SK-N-SH (cell line): ENCODE results near the gene TPCN2. TPM values are rescaled to one million over a fixed set of nuclear protein-coding genes. Genes with fewer than 3 reads are reported as not detected.

Experiments
- CTCF ChIA-PET: fragments of 300-600, 350-600 bp; formaldehyde crosslinking; extraction: SDS; loops from one replicate; lab custom pipeline; 2021; lab: Yijun Ruan, JAX
- POLR2A ChIA-PET: fragments of 350-600 bp; sonication (Branson Sonifier 250); formaldehyde crosslinking; extraction: SDS; loops from one replicate; lab custom pipeline; 2020; ENCODE audit warnings: antibody characterized with exemption, inconsistent platforms; lab: Yijun Ruan, JAX
- DNase-seq: peaks from one replicate; pipeline ENCODE4 v3.0.0; 2012
- H2AFZ ChIP-seq: fragments of 200-600 bp; sonication (generic); 2 replicates; pipeline ENCODE4 v1.8.1; 2016; ENCODE audit warnings: antibody characterized with exemption, mild to moderate bottlenecking, low read depth
- H3F3A ChIP-seq: fragments of 200-600 bp; sonication (generic); replicated peaks from 2 replicates; pipeline ENCODE3; 2016; ENCODE audit warnings: antibody characterized with exemption, mild to moderate bottlenecking; ENCODE audit not compliant: insufficient read depth
- H3K27ac ChIP-seq, 2 experiments: fragments of 200-500 bp in 1 of 2; fragments of 200-600 bp in 1 of 2; sonication (Bioruptor generic) in 1 of 2; sonication (generic), shearing (Covaris generic) in 1 of 2; 2 replicates each; pipeline versions ENCODE4 v1.5.1 to v1.6.1; 2014 to 2016; ENCODE audit warnings: low read depth in 2 of 2, inconsistent platforms in 1 of 2, low read length in 1 of 2, mild to moderate bottlenecking in 1 of 2, mixed read lengths in 1 of 2
- H3K27me3 ChIP-seq: fragments of 200-600 bp; sonication (generic), shearing (Covaris generic); 2 replicates; pipeline ENCODE4 v1.6.1; 2016; ENCODE audit warnings: mixed run types; ENCODE audit not compliant: insufficient read depth
- H3K36me3 ChIP-seq, 2 experiments: fragments of 200-500 bp in 1 of 2; fragments of 200-600 bp in 1 of 2; sonication (Bioruptor generic) in 1 of 2; sonication (generic) in 1 of 2; replicated peaks in 1 of 2; 2 replicates each; pipeline versions ENCODE3 to v1.5.1; 2014 to 2016; ENCODE audit warnings: low read length in 1 of 2, mild to moderate bottlenecking in 1 of 2; ENCODE audit not compliant: insufficient read depth in 2 of 2, control insufficient read depth in 1 of 2
- H3K4me1 ChIP-seq, 2 experiments: fragments of 200-500 bp in 1 of 2; fragments of 200-600 bp in 1 of 2; sonication (Bioruptor generic) in 1 of 2; sonication (generic), shearing (Covaris generic) in 1 of 2; 2 replicates each; pipeline versions ENCODE4 v1.5.1 to v1.6.1; 2014 to 2016; ENCODE audit warnings: low read depth in 1 of 2, low read length in 1 of 2, mixed run types in 1 of 2; ENCODE audit not compliant: insufficient read depth in 2 of 2, control insufficient read depth in 1 of 2
- H3K4me2 ChIP-seq: fragments of 200-600 bp; sonication (generic), shearing (Covaris generic); 2 replicates; pipeline ENCODE4 v1.6.1; 2017; ENCODE audit warnings: mixed run types
- H3K4me3 ChIP-seq, 2 experiments: fragments of 200-500 bp in 1 of 2; fragments of 200-600 bp in 1 of 2; sonication (Bioruptor generic) in 1 of 2; sonication (generic), shearing (Covaris generic) in 1 of 2; 2 replicates each; pipeline versions ENCODE4 v1.5.1 to v1.8.1; 2014 to 2016; ENCODE audit warnings: low read depth in 2 of 2, inconsistent platforms in 1 of 2, low read length in 1 of 2, mild to moderate bottlenecking in 1 of 2, mixed read lengths in 1 of 2, moderate library complexity in 1 of 2
- H3K79me2 ChIP-seq: fragments of 200-600 bp; sonication (generic); 2 replicates; pipeline ENCODE4 v1.8.1; 2017; ENCODE audit warnings: mild to moderate bottlenecking; ENCODE audit not compliant: insufficient read depth
- H3K9ac ChIP-seq: fragments of 200-600 bp; sonication (generic); 2 replicates; pipeline ENCODE4 v1.6.1; 2017; ENCODE audit warnings: mixed run types
- H3K9me2 ChIP-seq: fragments of 200-600 bp; sonication (generic); 2 replicates; pipeline ENCODE4 v1.6.1; 2017; ENCODE audit warnings: mixed run types
- H3K9me3 ChIP-seq: fragments of 200-600 bp; sonication (generic); 2 replicates; pipeline ENCODE4 v1.6.1; 2017; ENCODE audit warnings: mixed run types, mild to moderate bottlenecking, moderate library complexity
- H4K20me1 ChIP-seq: fragments of 200-600 bp; sonication (generic); 2 replicates; pipeline ENCODE4 v1.6.1; 2017; ENCODE audit warnings: mild to moderate bottlenecking, mixed run types; ENCODE audit not compliant: insufficient read depth
- CHD2 ChIP-seq: fragments of 150-350 bp; IDR thresholded peaks from 2 replicates; pipeline ENCODE4 v1.6.1; 2018; ENCODE audit warnings: low read length; ENCODE audit not compliant: partially characterized antibody
- EP300 ChIP-seq, 2 experiments: IDR thresholded peaks; 2 replicates each; pipeline versions ENCODE4 v1.4.0 to v1.6.1; 2012; ENCODE audit warnings: borderline replicate concordance in 1 of 2, low read depth in 1 of 2, low read length in 1 of 2
- EZH2phosphoT487 ChIP-seq: fragments of 200-600 bp; sonication (generic); IDR thresholded peaks from 2 replicates; pipeline ENCODE4 v1.6.1; 2017; ENCODE audit warnings: low read depth, mixed run types, mild to moderate bottlenecking, antibody characterized with exemption, moderate library complexity, borderline replicate concordance
- FOSL2 ChIP-seq: IDR thresholded peaks from 2 replicates; pipeline ENCODE4 v1.4.0; 2012; ENCODE audit warnings: low read depth, mild to moderate bottlenecking, moderate library complexity, borderline replicate concordance
- FOXM1 ChIP-seq: IDR thresholded peaks from 2 replicates; pipeline ENCODE4 v1.4.0; 2012; ENCODE audit warnings: low read depth, mild to moderate bottlenecking
- GATA2 ChIP-seq: sonication (generic); formaldehyde crosslinking; IDR thresholded peaks from 2 replicates; pipeline ENCODE4 v1.5.0; 2020; ENCODE audit warnings: mild to moderate bottlenecking, missing genetic modification reagents
- IRF3 ChIP-seq: fragments of 150-350 bp; IDR thresholded peaks from 2 replicates; pipeline ENCODE4 v1.6.1; 2016; ENCODE audit warnings: mild to moderate bottlenecking, low read depth, low read length
- JUND ChIP-seq: IDR thresholded peaks from 2 replicates; pipeline ENCODE4 v1.4.0; 2012
- MEF2A ChIP-seq: IDR thresholded peaks from 2 replicates; pipeline ENCODE4 v1.4.0; 2012; ENCODE audit warnings: low read depth, borderline replicate concordance
- MXI1 ChIP-seq: IDR thresholded peaks from 2 replicates; pipeline ENCODE4 v1.6.1; 2012; ENCODE audit warnings: mild to moderate bottlenecking, low read depth, low read length, improper control_type of control experiment
- NFIC ChIP-seq: IDR thresholded peaks from 2 replicates; pipeline ENCODE4 v1.4.0; 2012; ENCODE audit warnings: borderline replicate concordance
- NRF1 ChIP-seq: IDR thresholded peaks from 2 replicates; pipeline ENCODE4 v1.6.1; 2012; ENCODE audit warnings: low read depth, mild to moderate bottlenecking, low read length
- RAD21 ChIP-seq: IDR thresholded peaks from 2 replicates; pipeline ENCODE4 v1.6.1; 2012; ENCODE audit warnings: mild to moderate bottlenecking, low read length
- REST ChIP-seq: IDR thresholded peaks from 2 replicates; pipeline ENCODE4 v1.6.1; 2012; ENCODE audit warnings: mild to moderate bottlenecking, low read depth, low read length, moderate library complexity
- RFX5 ChIP-seq: IDR thresholded peaks from 2 replicates; pipeline ENCODE4 v1.6.1; 2012; ENCODE audit warnings: mild to moderate bottlenecking, improper control_type of control experiment, low read length
- RXRA ChIP-seq: IDR thresholded peaks from 2 replicates; pipeline ENCODE4 v1.4.0; 2012; ENCODE audit warnings: low read depth, mild to moderate bottlenecking, borderline replicate concordance
- TAF1 ChIP-seq: IDR thresholded peaks from 2 replicates; pipeline ENCODE4 v1.6.1; 2012; ENCODE audit warnings: low read depth, mild to moderate bottlenecking, low read length, moderate library complexity, borderline replicate concordance
- TCF12 ChIP-seq: IDR thresholded peaks from 2 replicates; pipeline ENCODE4 v1.4.0; 2012
- USF2 ChIP-seq: fragments of 150-350 bp; IDR thresholded peaks from 2 replicates; pipeline ENCODE4 v1.6.1; 2017; ENCODE audit warnings: antibody characterized with exemption, low read length, low read depth, borderline replicate concordance
- YY1 ChIP-seq: IDR thresholded peaks from 2 replicates; pipeline ENCODE4 v1.4.0; 2012; ENCODE audit warnings: low read depth, mild to moderate bottlenecking
- ZBTB33 ChIP-seq: IDR thresholded peaks from 2 replicates; pipeline ENCODE4 v1.4.0; 2012; ENCODE audit warnings: low read depth, borderline replicate concordance
- WGBS: methylation state at CpG from one replicate; pipeline ENCODE4 v1.1.6; 2017; ENCODE audit warnings: low lambda C conversion rate; 5-methylcytosine and 5-hydroxymethylcytosine counted together
- polyA plus RNA-seq, 3 experiments: library from polyadenylated mRNA; depleted of rRNA; stranded (reverse); fragments of >200 nt; gene quantifications; 2 replicates each; pipeline ENCODE4 v1.2.3, GENCODE V29; 2012
- TF ChIP-seq, protein P1 (sequence below): IDR thresholded peaks from 2 replicates; pipeline ENCODE4 v1.4.0; 2012; ENCODE audit warnings: low read depth

The TPCN2 gene
- polyA plus RNA-seq, 1 of the 3 experiments (the other 2 are of a cell fraction) = 8.7 TPM

GRCh38 chr11:69154938-69155301 lies 106.2 kb downstream of the TPCN2 start (continued):
- TF ChIP-seq MXI1 = no peak
- no peak for TF ChIP-seq IRF3
- no peak for TF ChIP-seq ZBTB33
- no peak for TF ChIP-seq NFIC
- no peak for TF ChIP-seq CHD2
- TF ChIP-seq USF2 = no peak
- TF ChIP-seq EP300 (IDR thresholded peaks at IDR 0.05; ENCODE audit: borderline replicate concordance in 1 of 2, low read depth in 1 of 2, low read length in 1 of 2) = no peak
- no peak for TF ChIP-seq MEF2A
- TF ChIP-seq RAD21 = no peak
- TF ChIP-seq, all 33 proteins: peak for 0

DNA sequence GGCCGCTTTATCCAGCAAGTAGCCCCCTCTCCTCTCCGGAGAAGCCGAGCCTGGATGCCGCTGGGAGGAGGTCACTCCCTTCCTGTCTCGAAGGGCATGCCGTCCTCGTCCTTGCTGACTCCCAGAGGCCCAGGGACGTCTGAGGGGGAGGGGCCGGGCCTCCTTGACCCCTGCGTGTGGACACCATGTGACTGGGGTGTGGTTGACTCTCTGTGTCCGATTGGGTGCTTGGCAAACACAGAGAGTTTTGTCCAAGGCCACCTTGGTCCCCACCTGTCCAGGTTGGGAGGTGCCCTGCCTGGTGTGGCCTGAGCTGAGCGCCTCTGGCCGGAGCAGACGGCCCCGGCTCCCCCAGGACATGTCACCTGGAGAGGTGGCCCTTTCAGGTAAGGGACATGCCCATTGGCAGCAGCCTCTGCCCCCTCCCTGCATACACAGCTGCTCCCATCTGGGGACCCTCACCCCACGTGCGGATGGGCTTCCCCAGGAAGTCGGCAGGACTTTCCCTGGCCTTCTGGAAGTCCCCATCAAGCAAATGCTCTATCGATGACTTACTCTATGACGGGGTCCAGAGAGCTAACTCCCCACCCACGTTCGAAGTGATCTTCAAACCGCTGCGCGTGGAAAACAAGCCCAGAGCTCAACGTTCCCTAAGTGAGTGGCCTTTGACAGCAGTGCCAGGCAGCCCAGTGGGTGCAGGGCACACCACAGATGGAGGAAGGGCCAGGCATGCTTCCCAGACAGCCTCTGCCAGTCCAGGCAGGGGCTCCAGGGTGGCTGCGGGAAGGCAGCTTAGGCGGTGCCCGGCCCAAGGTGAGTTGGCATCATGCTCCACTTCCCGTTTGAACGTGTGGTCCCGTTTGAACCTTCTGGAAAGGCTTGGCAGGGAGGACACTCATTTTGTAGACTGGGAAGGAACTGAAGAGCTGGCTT lies 106.8 kb downstream of the TPCN2 start, which contains the start of gene SMIM38:
Gene SMIM38, plus strand, starts transcription at position 634 of the 933 bp plus-strand sequence. CDS start 1,912 bp downstream, outside the sequence.
- Histone ChIP-seq H3K9ac (peak within 1 kb of the TSS; percentile 46; the same call in 1 of the 2 replicates), H3K4me3 (no peak within 1 kb of the TSS), H3K79me2 (no peaks in the 10 kb centered on the region), H2AFZ (no peak within 1 kb of the TSS), H4K20me1 (no peaks in the 10 kb centered on the region), H3K9me2 (no peaks in the 10 kb centered on the region), H3F3A (no peaks in the 10 kb centered on the region), H3K4me2 (peak within 1 kb of the TSS; percentile 57; the same call in 1 of the 2 replicates), H3K4me1 (peaks cover 11 to 36% of the 10 kb centered on the region in 2 experiments; a peak in 2 of 4 replicates), H3K36me3 (no peaks in the 10 kb centered on the region), H3K9me3 (no peaks in the 10 kb centered on the region), H3K27me3 (no peaks in the 10 kb centered on the region), H3K27ac (peak within 1 kb of the TSS; percentile 47 to 98; a peak in 3 of 4 replicates)
- TF ChIP-seq NRF1 (no peak), GATA2 (CRISPR knock-in tag) (no peak), EZH2phosphoT487 (no peak), FOXM1 (no peak), RXRA (no peak), TCF12 (no peak), RFX5 (no peak), EP300 (IDR thresholded peaks at IDR 0.05; ENCODE audit: borderline replicate concordance in 1 of 2, low read depth in 1 of 2, low read length in 1 of 2) (no peak), REST (no peak), CHD2 (no peak), TAF1 (no peak), FOSL2 (no peak), YY1 (no peak), JUND (no peak)
- TF ChIP-seq, protein P1, sequence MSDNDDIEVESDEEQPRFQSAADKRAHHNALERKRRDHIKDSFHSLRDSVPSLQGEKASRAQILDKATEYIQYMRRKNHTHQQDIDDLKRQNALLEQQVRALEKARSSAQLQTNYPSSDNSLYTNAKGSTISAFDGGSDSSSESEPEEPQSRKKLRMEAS = no peak
- POLR2A ChIA-PET = interaction anchor here (0.8 kb wide), 1 partner anchor 29 kb away, joined by 3 read pairs; no protein-coding TSS in a partner anchor
- WGBS = 88% methylated on average over 11 of the region's 32 CpGs
- CTCF ChIA-PET = interaction anchor here (1.0 to 4.8 kb wide), 5 partner anchors 10 to 486 kb away, joined by 3 to 29 read pairs (median 3); partner anchors contain the start of gene CCND1
- no peak for DNase-seq
